HG03432 (cell line): ENCODE data around the gene FGF14.
"Not testable (repeated sequence)": the region's sequence is repeated elsewhere in the genome, so short reads cannot be mapped to it uniquely, and the experiment has no call there.

ENCODE experiments used
- ATAC-seq: cut with Tn5 transposase; IDR thresholded peaks from one replicate; pipeline ENCODE4 v1.9.1; 2021; ENCODE audit warnings: mild to moderate bottlenecking, moderate library complexity; ENCODE audit not compliant: unreplicated experiment

FGF14 gene

GRCh38 chr13:102139626-102140025 lies 262.2 kb downstream of the FGF14 start:
- no peak for ATAC-seq

GRCh38 chr13:102138635-102139190 lies 263.1 kb downstream of the FGF14 start:
- ATAC-seq = no peak

GRCh38 chr13:102137904-102138303 lies 263.9 kb downstream of the FGF14 start:
- not testable (repeated sequence) for ATAC-seq

GRCh38 chr13:102136735-102137296 lies 265.0 kb downstream of the FGF14 start:
- ATAC-seq = no peak

- no peak for ATAC-seq
Measured at GRCh38 chr13:102132777-102133295, 269.0 kb downstream of the FGF14 start.

- no peak for ATAC-seq
Measured at GRCh38 chr13:102131246-102131645, 270.6 kb downstream of the FGF14 start.

GRCh38 chr13:102128216-102128810 lies 273.5 kb downstream of the FGF14 start:
- peak; percentile 89 for ATAC-seq

- no peak for ATAC-seq
Measured at GRCh38 chr13:102127153-102127552, 274.7 kb downstream of the FGF14 start.

GRCh38 chr13:102122147-102122546 lies 279.7 kb downstream of the FGF14 start:
- ATAC-seq = no peak

GRCh38 chr13:102117175-102117831 lies 284.5 kb downstream of the FGF14 start:
- ATAC-seq = no peak

GRCh38 chr13:102103469-102103868 lies 298.4 kb downstream of the FGF14 start:
- ATAC-seq = no peak

GRCh38 chr13:102100234-102100633 lies 301.6 kb downstream of the FGF14 start:
- ATAC-seq = no peak

- no peak for ATAC-seq
Measured at GRCh38 chr13:102097708-102098107, 304.1 kb downstream of the FGF14 start.

- ATAC-seq = not testable (repeated sequence)
Measured at GRCh38 chr13:102093288-102093687, 308.6 kb downstream of the FGF14 start.

- ATAC-seq = no peak
Measured at GRCh38 chr13:102091231-102091630, 310.6 kb downstream of the FGF14 start.

- ATAC-seq = no peak
Measured at GRCh38 chr13:102090532-102090931, 311.3 kb downstream of the FGF14 start.

GRCh38 chr13:102089722-102090121 lies 312.1 kb downstream of the FGF14 start:
- no peak for ATAC-seq

- no peak for ATAC-seq
Measured at GRCh38 chr13:102089177-102089576, 312.7 kb downstream of the FGF14 start.

- no peak for ATAC-seq
Measured at GRCh38 chr13:102073251-102073650, 328.6 kb downstream of the FGF14 start.

GRCh38 chr13:102071711-102072110 lies 330.1 kb downstream of the FGF14 start:
- no peak for ATAC-seq

- ATAC-seq = not testable (repeated sequence)
Measured at GRCh38 chr13:102068323-102068722, 333.5 kb downstream of the FGF14 start.
